Osteoblast (primary cell): Measurements from ENCODE around the gene TPP2. TPM values are rescaled to one million over a fixed set of nuclear protein-coding genes. Genes with fewer than 3 reads are reported as not detected.

ENCODE experiments used
- DNase-seq: peaks from one replicate; pipeline ENCODE4 v3.0.0; 2011; ENCODE audit warnings: low spot score, mixed read lengths; ENCODE audit not compliant: insufficient read length; ENCODE audit errors: missing footprints
- H2AFZ ChIP-seq: 2 replicates; pipeline ENCODE4 v1.6.0; 2011; ENCODE audit warnings: mild to moderate bottlenecking, low read length
- H3K27ac ChIP-seq: 2 replicates; pipeline ENCODE4 v1.5.1; 2011; ENCODE audit warnings: mild to moderate bottlenecking, low read depth, low read length, moderate library complexity
- H3K27me3 ChIP-seq: 2 replicates; pipeline ENCODE4 v1.6.0; 2012; ENCODE audit warnings: mild to moderate bottlenecking, control low read depth, inconsistent platforms, low read length, moderate library complexity; ENCODE audit not compliant: insufficient read depth
- H3K36me3 ChIP-seq: 2 replicates; pipeline ENCODE4 v1.5.1; 2011; ENCODE audit warnings: mild to moderate bottlenecking, low read length, control low read depth, moderate library complexity; ENCODE audit not compliant: insufficient read depth
- H3K4me1 ChIP-seq: 2 replicates; pipeline ENCODE4 v1.5.1; 2011; ENCODE audit warnings: mild to moderate bottlenecking, low read length, control low read depth, moderate library complexity; ENCODE audit not compliant: insufficient read depth
- H3K4me2 ChIP-seq: 2 replicates; pipeline ENCODE4 v1.6.0; 2011; ENCODE audit warnings: mild to moderate bottlenecking, low read length; ENCODE audit not compliant: insufficient read depth
- H3K4me3 ChIP-seq: fragments of 200-600 bp; sonication (generic); 3 replicates; pipeline ENCODE4 v1.5.1; 2012; ENCODE audit warnings: mild to moderate bottlenecking, low read length, inconsistent platforms; ENCODE audit not compliant: insufficient read depth
- H3K79me2 ChIP-seq: 2 replicates; pipeline ENCODE4 v1.6.0; 2012; ENCODE audit warnings: mild to moderate bottlenecking, low read length, control low read depth, inconsistent platforms; ENCODE audit not compliant: insufficient read depth
- H3K9me3 ChIP-seq: 2 replicates; pipeline ENCODE4 v1.5.1; 2011; ENCODE audit warnings: low read depth, low read length, control low read depth
- H4K20me1 ChIP-seq: 2 replicates; pipeline ENCODE4 v1.6.0; 2012; ENCODE audit warnings: mild to moderate bottlenecking, low read length, control low read depth; ENCODE audit not compliant: insufficient read depth
- total RNA-seq: library from RNA; depleted of rRNA; stranded (reverse); fragments of >200 nt; gene quantifications from 2 replicates; pipeline ENCODE4 v1.2.3, GENCODE V29; 2012
- TF ChIP-seq, protein P1 (sequence below): IDR thresholded peaks from 2 replicates; pipeline ENCODE4 v1.5.1; 2011; ENCODE audit warnings: mild to moderate bottlenecking, low read depth, low read length, moderate library complexity; ENCODE audit errors: extremely low read depth

The TPP2 gene
- total RNA-seq, 1 donor, result 57.5 TPM

DNA sequence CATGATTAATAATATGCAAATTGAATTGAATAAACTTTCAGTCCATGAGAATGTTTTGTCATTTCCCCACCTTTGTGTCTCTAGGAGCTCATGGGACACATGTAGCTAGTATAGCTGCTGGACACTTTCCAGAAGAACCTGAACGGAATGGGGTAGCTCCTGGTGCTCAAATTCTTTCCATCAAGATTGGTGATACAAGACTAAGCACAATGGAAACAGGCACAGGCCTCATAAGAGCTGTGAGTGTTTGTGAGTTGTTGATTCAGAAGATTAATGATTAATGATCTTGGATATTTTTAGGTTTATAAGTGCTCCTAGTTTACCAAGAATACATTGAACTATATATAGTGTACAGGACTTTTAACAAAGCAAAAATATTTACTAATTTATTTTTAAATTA is 30.1 kb downstream of the TPP2 start:
- Histone ChIP-seq H3K79me2 (no peaks in the 10 kb centered on the region), H3K9me3 (no peaks in the 10 kb centered on the region), H3K36me3 (peaks cover 67% of the 10 kb centered on the region), H2AFZ (no peak overlapping the region), H3K4me1 (no peaks in the 10 kb centered on the region), H3K27me3 (no peaks in the 10 kb centered on the region), H3K27ac (no peak overlapping the region), H3K4me3 (no peak overlapping the region), H4K20me1 (no peaks in the 10 kb centered on the region), H3K4me2 (no peak overlapping the region)
- TF ChIP-seq, protein P1, sequence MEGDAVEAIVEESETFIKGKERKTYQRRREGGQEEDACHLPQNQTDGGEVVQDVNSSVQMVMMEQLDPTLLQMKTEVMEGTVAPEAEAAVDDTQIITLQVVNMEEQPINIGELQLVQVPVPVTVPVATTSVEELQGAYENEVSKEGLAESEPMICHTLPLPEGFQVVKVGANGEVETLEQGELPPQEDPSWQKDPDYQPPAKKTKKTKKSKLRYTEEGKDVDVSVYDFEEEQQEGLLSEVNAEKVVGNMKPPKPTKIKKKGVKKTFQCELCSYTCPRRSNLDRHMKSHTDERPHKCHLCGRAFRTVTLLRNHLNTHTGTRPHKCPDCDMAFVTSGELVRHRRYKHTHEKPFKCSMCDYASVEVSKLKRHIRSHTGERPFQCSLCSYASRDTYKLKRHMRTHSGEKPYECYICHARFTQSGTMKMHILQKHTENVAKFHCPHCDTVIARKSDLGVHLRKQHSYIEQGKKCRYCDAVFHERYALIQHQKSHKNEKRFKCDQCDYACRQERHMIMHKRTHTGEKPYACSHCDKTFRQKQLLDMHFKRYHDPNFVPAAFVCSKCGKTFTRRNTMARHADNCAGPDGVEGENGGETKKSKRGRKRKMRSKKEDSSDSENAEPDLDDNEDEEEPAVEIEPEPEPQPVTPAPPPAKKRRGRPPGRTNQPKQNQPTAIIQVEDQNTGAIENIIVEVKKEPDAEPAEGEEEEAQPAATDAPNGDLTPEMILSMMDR, result no peak
- no peak for DNase-seq

DNA sequence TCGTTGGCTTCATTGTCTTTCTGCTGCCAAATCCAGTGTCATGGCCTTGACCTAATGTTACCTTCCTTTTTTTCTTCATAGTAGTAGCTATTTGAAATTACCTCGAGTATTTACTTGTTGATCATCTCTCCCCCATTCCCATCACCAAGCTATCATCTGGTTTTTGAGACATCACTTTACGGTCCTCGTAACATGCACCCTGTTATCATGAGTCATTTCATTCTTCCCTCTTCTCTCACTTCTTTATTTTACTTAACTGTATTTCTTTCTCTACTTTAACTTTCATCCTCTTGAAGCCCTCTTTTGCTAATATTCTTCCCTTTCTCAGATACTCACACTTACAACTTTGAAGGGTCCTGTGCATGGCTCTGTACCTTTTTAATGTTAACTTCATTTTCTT is 31.8 kb downstream of the TPP2 start:
- H4K20me1 ChIP-seq, result no peaks in the 10 kb centered on the region
- no peaks in the 10 kb centered on the region for H3K9me3 ChIP-seq
- H3K4me2 ChIP-seq, result no peak overlapping the region
- TF ChIP-seq, protein P1, result no peak
- H3K4me1 ChIP-seq, result no peaks in the 10 kb centered on the region
- H2AFZ ChIP-seq, result no peak overlapping the region
- no peaks in the 10 kb centered on the region for H3K27me3 ChIP-seq
- no peaks in the 10 kb centered on the region for H3K79me2 ChIP-seq
- no peak overlapping the region for H3K4me3 ChIP-seq
- peaks cover 72% of the 10 kb centered on the region for H3K36me3 ChIP-seq
- DNase-seq, result no peak
- no peak overlapping the region for H3K27ac ChIP-seq

DNA sequence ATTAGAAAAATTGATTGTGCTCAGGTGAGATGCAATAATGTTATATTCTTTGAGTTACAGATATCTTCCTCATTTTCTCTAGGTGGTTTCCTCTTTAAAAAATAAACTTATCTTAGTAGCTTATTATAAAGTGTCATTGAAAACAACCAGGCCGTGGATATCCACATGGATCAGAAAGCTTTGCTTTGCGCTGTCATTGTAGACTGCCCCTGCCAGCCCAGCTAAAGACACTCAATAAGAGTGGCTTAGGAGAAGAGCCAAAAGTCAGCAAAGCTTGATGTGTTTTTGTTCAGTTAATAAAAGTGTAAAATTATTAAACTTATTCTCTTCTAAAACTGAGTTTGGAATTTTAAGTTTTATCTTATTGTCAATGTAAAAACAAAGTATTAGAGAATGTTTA is 34.4 kb downstream of the TPP2 start:
- Histone ChIP-seq H3K4me2 (no peak overlapping the region), H3K27ac (no peak overlapping the region), H3K4me1 (no peaks in the 10 kb centered on the region), H3K27me3 (no peaks in the 10 kb centered on the region), H3K9me3 (no peaks in the 10 kb centered on the region), H4K20me1 (no peaks in the 10 kb centered on the region), H3K36me3 (peaks cover 85% of the 10 kb centered on the region), H3K79me2 (no peaks in the 10 kb centered on the region), H2AFZ (no peak overlapping the region), H3K4me3 (no peak overlapping the region)
- TF ChIP-seq, protein P1, result no peak
- DNase-seq, result no peak

DNA sequence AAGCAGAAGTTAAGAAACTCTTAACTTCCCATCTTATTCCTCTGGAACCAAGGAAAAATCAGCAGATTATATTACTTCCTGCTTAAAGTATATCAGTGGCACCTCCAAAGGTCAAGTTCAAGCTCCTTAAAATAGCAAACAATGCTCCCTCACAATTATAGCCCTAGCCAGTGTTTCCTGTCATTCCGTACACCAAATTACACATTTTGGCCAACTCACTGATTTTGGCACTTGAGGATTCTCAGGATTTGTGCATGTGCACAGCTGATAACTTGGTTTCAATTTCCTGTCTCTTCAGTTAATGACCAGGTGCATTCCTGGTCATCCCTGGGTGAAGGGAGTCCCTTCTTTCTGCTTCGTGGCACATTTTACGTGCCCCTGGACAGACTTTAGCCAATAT is 42.0 kb downstream of the TPP2 start:
- Histone ChIP-seq H3K4me1 (no peaks in the 10 kb centered on the region), H3K36me3 (peaks cover 75% of the 10 kb centered on the region), H3K4me2 (no peak overlapping the region), H2AFZ (no peak overlapping the region), H3K27ac (no peak overlapping the region), H3K79me2 (no peaks in the 10 kb centered on the region), H3K9me3 (no peaks in the 10 kb centered on the region), H4K20me1 (no peaks in the 10 kb centered on the region), H3K4me3 (no peak overlapping the region), H3K27me3 (no peaks in the 10 kb centered on the region)
- TF ChIP-seq, protein P1, result no peak
- no peak for DNase-seq
